ENCODE data around the gene FAM53B. TPM values are rescaled to one million over a fixed set of nuclear protein-coding genes. Genes with fewer than 3 reads are reported as not detected.
A peak's percentile ranks its signal among the peaks of the same experiment; 100 is the strongest.

FAM53B gene
- total RNA-seq, 2 donors from 2014 or later: 68.5 to 69.2 TPM

DNA sequence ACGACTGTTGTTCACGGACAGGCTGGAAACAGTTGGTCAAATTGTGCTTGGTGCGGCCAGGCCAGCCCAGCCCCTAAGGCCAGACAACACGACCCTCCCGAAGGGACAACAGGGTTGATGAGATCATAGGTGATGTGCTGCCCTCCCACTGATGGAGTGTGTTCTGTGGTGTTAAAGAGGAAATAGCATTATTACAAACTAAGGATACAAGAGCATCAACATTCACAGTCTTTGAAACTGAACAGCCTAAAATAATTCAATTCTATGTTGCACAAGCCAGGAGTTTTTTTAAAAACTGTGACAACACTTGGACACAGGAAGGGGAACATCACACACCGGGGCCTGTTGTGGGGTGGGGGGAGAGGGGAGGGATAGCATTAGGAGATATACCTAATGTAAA is 87.6 kb downstream of the FAM53B start:
- Mint-ChIP-seq H3K4me3 (peak overlapping the region; percentile 53), H3K36me3 (ENCODE audit: low read depth) (peaks cover 4% of the 10 kb centered on the region), H3K27me3 (no peaks in the 10 kb centered on the region), H3K4me1 (peaks cover 72% of the 10 kb centered on the region), H3K27ac (peak overlapping the region; percentile 97)
- DNase-seq: no peak
- ATAC-seq: no peak
- H3K9me3 ChIP-seq (ENCODE audit: control insufficient read depth, low read length, poor library complexity, severe bottlenecking): no peaks in the 10 kb centered on the region

DNA sequence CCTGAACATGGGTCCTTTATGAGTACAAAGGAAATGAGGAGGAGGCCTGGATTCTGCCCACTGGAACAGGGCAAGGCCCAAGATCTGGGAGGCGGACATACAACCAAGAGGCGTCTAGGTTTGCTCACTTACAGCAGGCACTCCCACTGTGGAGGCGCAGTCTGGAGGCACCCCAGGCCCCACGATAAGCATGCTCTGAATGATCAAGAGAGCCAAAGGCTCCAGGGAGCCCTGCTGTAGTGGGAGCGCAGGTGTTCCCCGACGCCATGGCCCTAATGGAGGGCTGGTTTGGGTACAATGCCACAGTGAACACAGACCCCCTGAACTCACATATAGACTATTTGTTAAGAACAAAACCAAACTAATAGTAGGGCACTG is 88.1 kb downstream of the FAM53B start:
- Mint-ChIP-seq H3K36me3 (ENCODE audit: low read depth) (peaks cover 4% of the 10 kb centered on the region), H3K27me3 (no peaks in the 10 kb centered on the region), H3K4me1 (peaks cover 73% of the 10 kb centered on the region), H3K4me3 (peak overlapping the region; percentile 80), H3K27ac (peak overlapping the region; percentile 97)
- ATAC-seq (no peak), DNase-seq (no peak)
- no peaks in the 10 kb centered on the region for H3K9me3 ChIP-seq (ENCODE audit: control insufficient read depth, low read length, poor library complexity, severe bottlenecking)

- ATAC-seq (no peak), DNase-seq (no peak)
- H3K9me3 ChIP-seq (ENCODE audit: control insufficient read depth, low read length, poor library complexity, severe bottlenecking): no peaks in the 10 kb centered on the region
- Mint-ChIP-seq H3K27ac (peak overlapping the region; percentile 97), H3K4me3 (peak overlapping the region; percentile 80), H3K36me3 (ENCODE audit: low read depth) (peaks cover 4% of the 10 kb centered on the region), H3K4me1 (peaks cover 76% of the 10 kb centered on the region), H3K27me3 (no peaks in the 10 kb centered on the region)
Observed at GRCh38 chr10:124655191-124656112, 88.7 kb downstream of the FAM53B start.

DNA sequence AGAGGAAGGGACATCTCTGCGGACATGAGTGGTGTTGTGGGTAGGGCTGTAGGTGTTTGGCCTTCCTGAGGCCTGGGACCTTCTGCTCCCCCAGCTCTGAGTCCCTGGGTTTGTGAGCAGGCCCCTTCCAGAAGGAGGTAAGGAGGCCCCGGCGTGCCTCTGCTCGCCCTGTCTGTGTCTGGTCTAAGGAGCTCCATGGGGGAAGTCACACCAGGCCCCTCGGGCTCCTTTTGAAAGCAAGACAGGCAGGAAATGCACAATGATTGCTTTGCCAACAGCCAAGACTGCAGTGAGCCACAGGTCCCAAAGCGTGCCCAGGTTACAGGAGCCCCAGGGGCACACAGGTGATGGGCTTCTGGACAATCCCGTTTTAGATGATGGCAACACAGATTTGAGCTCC is 89.5 kb downstream of the FAM53B start:
- peak overlapping the region; percentile 97 for H3K27ac Mint-ChIP-seq

DNA sequence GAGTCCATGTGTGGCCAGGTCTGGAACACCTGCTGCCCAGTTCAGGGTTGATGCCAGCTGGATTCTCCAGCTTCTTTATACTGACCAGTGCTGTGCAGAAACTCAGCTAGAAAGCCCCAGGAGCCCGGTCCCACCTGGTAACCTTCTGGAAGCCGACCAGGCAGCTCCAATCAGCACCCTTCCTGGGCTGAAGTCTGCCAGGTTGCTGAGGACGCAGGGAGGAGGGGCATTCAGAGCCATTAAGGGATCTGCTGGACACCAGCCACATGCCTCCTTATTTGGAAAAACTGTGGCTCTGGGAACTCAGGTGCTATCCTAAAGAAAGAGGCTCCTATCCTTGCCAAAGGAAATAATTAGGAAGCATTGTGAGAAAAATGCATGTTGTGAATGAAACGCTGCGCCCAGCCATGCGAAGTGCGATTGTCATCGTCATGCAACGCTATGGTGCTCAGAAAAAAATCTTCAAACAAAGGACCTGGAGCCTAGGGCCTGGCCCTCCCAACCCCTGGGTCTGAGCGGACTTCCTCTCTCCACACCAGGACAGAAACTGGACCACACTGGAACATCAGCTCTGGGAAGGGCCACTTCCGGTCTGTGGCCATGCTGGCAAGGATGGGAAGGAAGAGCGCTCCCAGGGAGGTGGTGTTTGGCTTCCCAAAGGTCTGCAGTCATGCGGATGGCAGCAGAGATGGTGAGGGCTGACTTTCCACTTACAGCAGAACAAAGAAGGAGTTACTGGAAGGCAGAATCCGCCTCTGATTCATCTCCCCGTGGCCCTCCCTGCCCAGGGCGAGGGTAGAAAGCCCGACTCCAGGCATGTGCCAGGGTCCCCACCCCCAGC is 90.1 kb downstream of the FAM53B start:
- H3K4me3 Mint-ChIP-seq: peak overlapping the region; percentile 70
- peaks cover 4% of the 10 kb centered on the region for H3K36me3 Mint-ChIP-seq (ENCODE audit: low read depth)
- H3K27me3 Mint-ChIP-seq: no peaks in the 10 kb centered on the region
- H3K4me1 Mint-ChIP-seq: peaks cover 75% of the 10 kb centered on the region
- H3K9me3 ChIP-seq (ENCODE audit: control insufficient read depth, low read length, poor library complexity, severe bottlenecking): no peaks in the 10 kb centered on the region
- peak overlapping the region; percentile 97 for H3K27ac Mint-ChIP-seq
- DNase-seq (no peak), ATAC-seq (no peak)

More for the DNA sequence above, 89.5 kb downstream of the FAM53B start:
- peaks cover 76% of the 10 kb centered on the region for H3K4me1 Mint-ChIP-seq
- no peak for DNase-seq
- H3K4me3 Mint-ChIP-seq: peak overlapping the region; percentile 80
- H3K9me3 ChIP-seq (ENCODE audit: control insufficient read depth, low read length, poor library complexity, severe bottlenecking): no peaks in the 10 kb centered on the region
- peaks cover 4% of the 10 kb centered on the region for H3K36me3 Mint-ChIP-seq (ENCODE audit: low read depth)
- ATAC-seq: no peak
- H3K27me3 Mint-ChIP-seq: no peaks in the 10 kb centered on the region

- H3K27me3 Mint-ChIP-seq: no peaks in the 10 kb centered on the region
- H3K4me1 Mint-ChIP-seq: peaks cover 76% of the 10 kb centered on the region
- peak overlapping the region; percentile 97 for H3K27ac Mint-ChIP-seq
- DNase-seq: no peak
- peaks cover 4% of the 10 kb centered on the region for H3K36me3 Mint-ChIP-seq (ENCODE audit: low read depth)
- no peaks in the 10 kb centered on the region for H3K9me3 ChIP-seq (ENCODE audit: control insufficient read depth, low read length, poor library complexity, severe bottlenecking)
- peak overlapping the region; percentile 84 for H3K4me3 Mint-ChIP-seq
- no peak for ATAC-seq
Observed at GRCh38 chr10:124653311-124653710, 90.9 kb downstream of the FAM53B start.

DNA sequence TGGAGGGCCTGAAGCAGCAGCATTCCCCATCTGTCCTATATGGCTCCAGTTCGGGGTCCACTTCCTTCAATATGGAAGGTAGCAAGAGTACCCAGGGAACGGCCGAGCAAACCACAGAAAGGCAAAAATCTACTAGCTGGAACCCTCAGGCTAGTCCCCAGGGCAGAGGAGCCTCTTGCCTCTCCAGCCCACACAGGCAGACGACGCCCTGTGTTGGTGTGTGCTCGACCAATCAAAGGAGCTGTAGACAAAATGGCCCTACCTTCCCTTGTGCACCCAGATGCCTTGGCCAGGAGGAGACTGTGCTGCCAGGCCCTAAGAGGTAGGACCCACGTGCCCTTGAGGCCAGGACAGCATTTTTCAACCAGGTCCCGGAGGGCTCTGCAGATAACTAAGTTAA is 91.5 kb downstream of the FAM53B start:
- no peaks in the 10 kb centered on the region for H3K9me3 ChIP-seq (ENCODE audit: control insufficient read depth, low read length, poor library complexity, severe bottlenecking)
- Mint-ChIP-seq H3K4me1 (peaks cover 75% of the 10 kb centered on the region), H3K36me3 (ENCODE audit: low read depth) (peaks cover 4% of the 10 kb centered on the region), H3K4me3 (peak overlapping the region; percentile 84), H3K27me3 (no peaks in the 10 kb centered on the region), H3K27ac (peak overlapping the region; percentile 97)
- no peak for DNase-seq
- ATAC-seq: no peak

- Mint-ChIP-seq H3K4me1 (peaks cover 75% of the 10 kb centered on the region), H3K27me3 (no peaks in the 10 kb centered on the region), H3K27ac (peak overlapping the region; percentile 97), H3K4me3 (peak overlapping the region; percentile 84), H3K36me3 (ENCODE audit: low read depth) (peaks cover 4% of the 10 kb centered on the region)
- DNase-seq (no peak), ATAC-seq (no peak)
- H3K9me3 ChIP-seq (ENCODE audit: control insufficient read depth, low read length, poor library complexity, severe bottlenecking): no peaks in the 10 kb centered on the region
Observed at GRCh38 chr10:124652200-124652599, 92.0 kb downstream of the FAM53B start.

GRCh38 chr10:124651402-124651891 is 92.7 kb downstream of the FAM53B start:
- H3K4me3 Mint-ChIP-seq: peak overlapping the region; percentile 84
- no peak for DNase-seq
- H3K36me3 Mint-ChIP-seq (ENCODE audit: low read depth): peaks cover 4% of the 10 kb centered on the region
- ATAC-seq: peak; percentile 25
- peaks cover 76% of the 10 kb centered on the region for H3K4me1 Mint-ChIP-seq
- peak overlapping the region; percentile 97 for H3K27ac Mint-ChIP-seq
- no peaks in the 10 kb centered on the region for H3K9me3 ChIP-seq (ENCODE audit: control insufficient read depth, low read length, poor library complexity, severe bottlenecking)
- no peaks in the 10 kb centered on the region for H3K27me3 Mint-ChIP-seq

DNA sequence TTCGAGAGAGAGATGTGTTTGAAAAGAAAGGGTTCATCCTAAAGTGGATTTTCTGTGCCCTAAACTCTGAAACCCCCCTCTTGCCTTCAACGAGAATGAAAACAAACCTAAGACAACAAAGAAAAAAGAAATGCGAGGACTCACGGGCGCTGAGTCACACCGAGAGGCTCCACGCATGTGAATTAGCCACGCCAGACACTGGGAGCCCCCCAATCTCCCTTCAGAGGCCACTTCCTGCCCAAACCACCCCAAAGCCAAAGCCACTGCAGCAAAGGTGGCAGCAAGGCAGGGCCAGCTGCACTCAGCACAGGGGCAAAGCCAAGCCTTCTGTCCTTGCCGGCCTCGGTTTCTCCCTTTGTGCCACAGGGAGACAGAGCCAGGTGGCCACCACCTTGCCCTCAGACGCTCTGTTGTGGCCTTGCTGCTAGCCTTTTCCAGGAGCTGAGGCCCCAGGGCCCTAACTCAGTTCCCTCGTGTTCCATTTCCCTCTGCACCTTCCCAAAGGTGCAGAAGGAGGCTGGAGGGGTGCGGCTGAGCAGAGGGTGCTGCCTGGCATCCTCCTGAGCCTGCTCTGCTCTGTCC is 93.3 kb downstream of the FAM53B start:
- DNase-seq (peak; percentile 37 to 62 (median 40)), ATAC-seq (peak; percentile 64)
- H3K4me3 Mint-ChIP-seq: peak overlapping the region; percentile 84
- H3K36me3 Mint-ChIP-seq (ENCODE audit: low read depth): peaks cover 4% of the 10 kb centered on the region
- no peaks in the 10 kb centered on the region for H3K27me3 Mint-ChIP-seq
- H3K9me3 ChIP-seq (ENCODE audit: control insufficient read depth, low read length, poor library complexity, severe bottlenecking): no peaks in the 10 kb centered on the region
- H3K27ac Mint-ChIP-seq: peak overlapping the region; percentile 97
- peaks cover 75% of the 10 kb centered on the region for H3K4me1 Mint-ChIP-seq

DNA sequence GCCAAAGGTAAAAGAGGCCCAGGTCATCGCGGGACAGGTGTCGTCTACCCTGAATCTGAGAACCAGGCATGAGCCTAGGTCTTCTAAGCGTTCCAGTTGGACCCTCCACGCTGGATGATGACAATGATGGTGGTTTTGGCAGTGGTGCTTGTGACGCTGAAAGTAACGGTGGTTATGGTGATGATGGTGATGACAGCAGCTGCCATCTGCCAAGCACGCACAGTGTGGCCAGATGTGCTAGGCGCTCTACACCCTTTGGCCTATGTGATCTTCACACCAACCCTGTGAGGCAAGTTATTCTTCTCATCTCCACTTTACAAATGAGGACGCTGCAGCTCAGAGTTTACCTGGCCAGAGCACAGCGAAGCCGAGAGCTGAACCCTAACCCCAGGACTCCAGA is 93.9 kb downstream of the FAM53B start:
- Mint-ChIP-seq H3K27ac (peak overlapping the region; percentile 97), H3K4me1 (peaks cover 70% of the 10 kb centered on the region), H3K4me3 (peak overlapping the region; percentile 84), H3K36me3 (ENCODE audit: low read depth) (no peaks in the 10 kb centered on the region), H3K27me3 (no peaks in the 10 kb centered on the region)
- no peaks in the 10 kb centered on the region for H3K9me3 ChIP-seq (ENCODE audit: control insufficient read depth, low read length, poor library complexity, severe bottlenecking)
- DNase-seq: no peak
- ATAC-seq: no peak

DNA sequence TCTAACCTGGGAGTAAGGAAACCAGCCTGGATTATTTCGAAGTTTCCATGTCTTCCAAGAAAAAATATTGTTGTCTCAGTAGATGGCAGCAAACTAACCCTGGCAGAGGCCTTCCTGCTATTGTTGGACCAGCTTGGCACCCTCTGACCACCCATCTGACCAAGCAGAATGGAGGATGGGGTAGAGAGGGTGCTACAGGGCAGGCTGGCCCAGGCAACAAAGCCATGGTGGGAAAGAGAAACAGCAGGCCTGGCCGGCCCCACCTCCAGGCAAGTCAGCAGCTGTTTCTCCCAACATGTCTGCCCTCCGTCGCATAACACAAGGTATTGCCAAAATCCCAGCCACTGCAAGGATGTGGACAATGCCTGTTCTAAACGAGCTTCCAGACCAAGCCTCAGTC is 95.0 kb downstream of the FAM53B start:
- H3K4me1 Mint-ChIP-seq: peaks cover 73% of the 10 kb centered on the region
- no peaks in the 10 kb centered on the region for H3K9me3 ChIP-seq (ENCODE audit: control insufficient read depth, low read length, poor library complexity, severe bottlenecking)
- ATAC-seq: no peak
- DNase-seq: no peak
- no peaks in the 10 kb centered on the region for H3K36me3 Mint-ChIP-seq (ENCODE audit: low read depth)
- H3K27ac Mint-ChIP-seq: peak overlapping the region; percentile 97
- H3K4me3 Mint-ChIP-seq: peak overlapping the region; percentile 81
- no peaks in the 10 kb centered on the region for H3K27me3 Mint-ChIP-seq

DNA sequence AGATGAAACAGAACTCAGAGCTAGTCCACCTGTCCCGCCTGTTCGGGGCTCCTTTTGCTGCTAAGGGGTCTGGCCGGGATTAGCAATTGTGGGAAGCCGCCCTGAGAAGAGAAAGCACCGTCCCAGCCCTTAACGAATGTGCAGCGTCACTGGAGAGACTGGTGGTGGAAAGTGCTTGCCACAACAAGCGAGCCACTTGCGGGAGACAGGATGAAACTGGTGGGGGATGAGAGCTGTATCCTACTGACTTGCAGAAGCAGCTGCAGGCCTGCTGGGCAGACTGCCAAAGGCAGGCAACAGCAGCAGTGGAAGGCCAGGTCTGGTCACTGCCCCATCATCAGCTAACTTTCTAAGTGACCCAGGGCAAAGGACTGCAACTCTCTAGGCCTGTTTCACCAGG is 95.4 kb downstream of the FAM53B start:
- Mint-ChIP-seq H3K4me1 (peaks cover 74% of the 10 kb centered on the region), H3K27me3 (no peaks in the 10 kb centered on the region), H3K4me3 (peak overlapping the region; percentile 81), H3K36me3 (ENCODE audit: low read depth) (no peaks in the 10 kb centered on the region), H3K27ac (peak overlapping the region; percentile 97)
- DNase-seq: peak in 2 of 3 donors; percentile 32 to 50
- H3K9me3 ChIP-seq (ENCODE audit: control insufficient read depth, low read length, poor library complexity, severe bottlenecking): no peaks in the 10 kb centered on the region
- ATAC-seq: peak; percentile 59
